IPS-NIHi11 (cell line): ENCODE data around the gene PHYKPL.

ENCODE experiments used
- DNase-seq: peaks from one replicate; pipeline ENCODE4 v3.0.0; 2012; ENCODE audit warnings: mixed read lengths, low spot score

PHYKPL gene

DNA sequence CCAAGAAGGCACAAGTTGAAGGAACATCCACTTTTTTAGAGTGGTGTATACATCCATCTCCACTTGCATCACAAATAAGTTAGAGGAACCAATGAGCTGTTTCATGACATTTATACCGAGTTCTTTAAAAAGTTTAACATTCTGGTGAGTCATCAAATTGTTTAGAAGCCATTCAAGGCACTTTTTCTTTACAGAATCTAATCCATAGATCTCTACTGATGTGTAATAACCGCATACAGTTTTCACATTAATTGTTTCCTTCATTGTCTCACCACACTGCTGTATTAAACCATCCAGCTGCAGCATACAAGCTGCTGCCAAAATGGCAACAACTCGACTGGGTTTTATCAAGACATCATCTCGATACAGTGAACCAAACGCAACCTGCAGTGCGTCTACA lies 46.2 kb downstream of the PHYKPL start:
- DNase-seq = no peak

DNA sequence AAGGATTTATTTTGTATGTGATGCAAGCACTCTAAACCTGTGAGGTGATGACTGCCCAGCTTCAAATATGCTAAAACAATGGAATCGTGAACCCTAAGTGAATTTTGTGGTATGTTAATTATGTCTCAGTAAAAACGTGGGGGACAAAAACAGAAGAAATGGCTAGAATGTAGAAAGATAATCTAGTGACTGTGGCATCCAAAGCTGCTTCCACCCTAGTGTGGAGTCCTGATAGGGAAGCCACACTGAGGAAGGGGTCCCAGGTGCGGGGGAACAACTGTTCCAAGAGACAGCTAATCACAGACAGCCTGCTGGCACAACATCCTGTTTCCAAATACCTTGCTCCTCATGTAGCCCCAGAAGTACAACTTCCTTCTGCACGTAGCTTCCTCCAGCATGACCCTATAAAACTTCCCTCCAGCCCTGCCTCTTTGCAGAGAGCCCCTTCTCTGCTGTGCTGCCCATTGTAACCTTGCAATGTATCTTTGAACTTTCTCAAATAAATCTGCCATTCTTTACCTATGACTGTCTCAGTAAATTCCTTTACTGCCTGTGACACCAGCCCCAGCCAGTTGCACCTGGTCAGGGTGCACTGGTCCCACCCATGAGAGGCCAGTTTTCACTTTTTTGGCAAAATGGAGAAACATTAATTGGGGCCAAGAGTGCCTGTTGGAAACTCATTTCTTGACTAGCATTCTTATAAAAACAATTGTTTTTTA lies 50.3 kb downstream of the PHYKPL start:
- DNase-seq = no peak

DNA sequence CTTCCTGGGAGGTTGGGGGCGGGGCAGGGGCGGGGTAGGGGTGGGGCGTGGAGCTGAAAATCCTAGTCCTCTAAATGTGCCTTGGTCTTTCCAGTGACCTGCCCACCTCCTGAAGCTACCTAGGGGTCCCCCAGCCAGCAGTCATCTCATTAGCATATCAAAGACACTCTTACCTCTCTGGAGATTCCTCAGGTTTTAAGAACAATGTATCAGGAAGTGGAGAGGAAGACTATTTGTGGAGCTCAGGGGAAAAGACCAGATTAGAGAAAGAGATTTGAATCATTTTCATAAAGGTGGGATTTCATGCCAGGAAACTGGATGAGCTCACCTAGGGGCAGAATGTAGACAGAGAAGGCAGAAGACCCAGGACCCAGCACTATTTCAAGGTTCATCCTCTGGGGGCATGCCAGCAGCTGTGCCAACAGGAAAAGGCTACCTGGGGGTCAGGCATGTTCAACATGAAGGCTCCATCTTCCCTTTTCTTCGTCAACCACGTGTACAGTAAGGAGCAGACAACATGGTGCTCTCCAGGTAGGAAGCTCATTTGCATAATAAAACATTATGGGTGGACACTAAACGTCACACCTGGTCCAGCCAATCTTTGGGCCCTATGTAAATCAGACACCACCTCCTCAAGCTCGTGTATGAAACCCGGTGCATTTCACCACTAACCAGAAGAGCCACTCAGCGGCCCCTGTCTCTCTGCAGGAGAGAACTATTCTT lies 52.3 kb downstream of the PHYKPL start:
- peak; percentile 64 for DNase-seq

DNA sequence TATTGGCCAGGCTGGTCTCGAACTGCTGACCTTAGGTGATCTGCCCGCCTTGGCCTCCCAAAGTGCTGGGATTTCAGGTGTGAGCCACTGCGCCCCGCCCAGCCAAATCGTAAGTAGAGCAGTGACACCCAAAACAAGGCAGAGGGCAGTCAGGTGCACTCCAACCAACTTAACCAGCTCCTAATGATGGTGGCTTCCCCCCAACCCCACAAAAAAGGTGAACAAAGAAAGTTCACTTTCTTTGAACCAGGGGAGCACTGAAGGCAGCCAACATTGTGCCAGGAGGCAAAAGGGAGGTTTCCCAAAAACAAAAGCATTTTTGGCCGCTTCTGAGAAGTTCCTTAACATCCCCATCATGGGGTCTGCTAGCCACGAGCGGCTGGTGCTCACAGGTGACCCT lies 55.0 kb downstream of the PHYKPL start:
- no peak for DNase-seq

DNA sequence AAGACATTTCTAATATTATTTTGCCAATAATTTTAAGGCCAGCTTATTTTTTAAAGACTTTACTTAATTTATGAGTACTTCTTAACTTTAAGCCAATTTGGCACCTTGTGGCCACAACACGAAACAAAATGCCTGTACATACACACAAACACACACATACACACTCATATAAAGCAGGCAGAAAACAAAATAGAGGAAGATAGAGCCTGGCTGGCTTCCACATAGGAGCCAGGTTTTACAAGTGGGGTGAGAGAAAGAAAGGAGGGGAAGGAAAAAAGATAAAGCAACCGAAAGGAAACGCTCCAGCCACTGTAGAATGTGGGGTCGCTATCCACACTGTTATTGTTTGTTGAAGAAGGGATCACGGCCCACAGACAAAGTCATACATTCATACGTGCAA lies 55.8 kb downstream of the PHYKPL start:
- DNase-seq = no peak

DNA sequence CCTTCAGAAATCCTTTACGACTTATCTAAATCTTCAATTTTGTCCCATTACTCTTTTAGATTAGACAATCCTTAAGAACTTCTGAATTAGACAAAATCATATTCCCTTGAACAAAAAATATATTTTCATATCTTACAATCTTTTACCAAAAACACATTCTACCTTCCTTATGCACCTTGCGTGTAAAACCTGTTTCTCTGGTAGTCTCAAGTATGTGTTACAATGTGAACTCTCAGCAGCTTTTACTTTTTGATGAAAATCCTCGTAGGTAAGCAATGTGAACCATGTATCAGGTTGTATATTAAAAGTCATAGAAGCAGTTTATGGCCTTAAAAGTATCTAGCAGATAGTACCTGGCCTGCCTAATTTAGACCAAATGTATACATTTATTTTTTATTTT lies 58.1 kb downstream of the PHYKPL start:
- DNase-seq = no peak

DNA sequence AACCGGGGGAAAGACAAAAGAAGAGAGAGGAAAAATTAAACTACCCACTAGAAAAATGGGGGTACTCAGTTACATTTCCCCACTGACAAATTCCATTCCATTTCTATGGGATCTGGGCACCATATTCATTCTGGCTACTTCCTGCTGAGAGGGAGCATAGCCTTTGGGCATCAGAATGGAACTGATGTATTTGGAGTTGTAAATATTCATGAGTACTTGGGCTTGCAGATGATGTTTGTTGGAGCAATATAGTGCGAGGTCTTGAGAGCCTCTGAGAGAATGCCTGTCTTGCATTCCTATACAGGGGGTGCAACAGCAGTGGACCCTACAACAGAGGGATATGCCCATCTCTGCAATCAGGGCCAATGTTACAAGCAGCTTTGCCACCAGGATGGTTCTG lies 62.1 kb downstream of the PHYKPL start:
- DNase-seq = no peak

DNA sequence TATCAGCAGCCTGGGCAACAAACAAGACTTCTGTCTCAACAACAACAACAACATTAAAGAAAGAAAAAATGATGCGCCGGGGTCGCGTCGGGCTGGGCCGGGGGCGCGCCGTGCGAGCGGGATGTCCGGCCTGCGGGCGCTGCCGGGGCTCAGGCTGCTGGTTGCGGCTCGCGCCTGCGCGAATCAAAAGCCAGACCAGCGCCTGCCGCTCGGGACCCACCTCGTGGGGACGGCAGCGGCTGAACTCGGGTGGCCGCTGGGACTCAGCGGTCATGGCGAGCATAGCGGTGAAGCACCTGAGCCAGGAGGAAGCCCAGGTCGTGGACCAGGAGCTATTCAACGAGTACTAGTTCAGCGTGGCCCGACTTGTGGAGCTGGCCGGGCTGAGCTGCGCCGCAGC lies 67.0 kb downstream of the PHYKPL start:
- DNase-seq = no peak

DNA sequence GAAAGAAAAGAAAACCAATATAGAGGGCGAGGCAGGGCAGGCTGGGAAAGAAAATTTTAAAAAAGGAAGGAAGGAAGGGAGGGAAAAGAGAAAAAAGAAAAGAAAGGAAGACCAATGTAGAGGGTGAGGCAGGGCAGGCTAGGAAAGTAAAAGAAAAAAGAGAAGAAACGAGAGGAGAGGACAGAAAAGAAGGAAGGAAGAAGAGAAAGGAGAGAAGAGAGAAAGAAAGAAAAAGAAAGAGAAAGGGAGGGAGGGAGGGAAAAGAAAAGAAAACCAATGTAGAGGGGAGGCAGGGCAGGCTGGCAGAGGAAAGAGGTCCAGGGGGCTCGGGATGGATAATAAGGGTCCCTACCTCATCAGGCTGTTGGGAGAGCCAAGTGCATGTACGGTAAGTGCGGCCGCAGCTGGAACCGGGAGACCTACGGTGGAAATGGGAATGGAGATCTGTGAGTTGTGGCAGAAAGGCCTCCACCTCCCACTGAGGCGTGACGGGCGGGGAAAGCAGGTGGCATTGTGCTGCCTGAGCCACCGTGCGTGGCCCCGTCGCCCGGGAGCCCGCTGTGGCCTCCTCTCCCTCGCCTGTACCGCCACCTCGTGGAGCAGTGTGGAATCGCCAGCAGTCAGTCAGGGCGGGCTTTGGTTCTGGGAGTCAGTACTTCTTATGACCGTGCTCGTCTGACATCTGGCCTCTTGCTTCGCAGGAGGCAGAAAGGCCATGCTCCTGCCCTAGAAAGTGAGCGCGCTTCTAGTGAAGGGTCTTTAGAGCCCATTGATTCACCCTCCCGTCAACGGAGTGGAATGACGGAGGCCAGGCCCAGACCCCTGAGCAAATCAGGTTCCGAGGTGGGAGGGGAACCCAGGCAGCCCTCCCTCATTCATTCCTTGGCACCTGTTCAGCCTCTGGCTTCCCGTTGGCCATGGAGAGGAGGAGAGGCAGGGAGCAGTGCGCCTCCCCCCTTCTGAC lies 68.5 kb downstream of the PHYKPL start:
- peak; percentile 94 for DNase-seq

DNA sequence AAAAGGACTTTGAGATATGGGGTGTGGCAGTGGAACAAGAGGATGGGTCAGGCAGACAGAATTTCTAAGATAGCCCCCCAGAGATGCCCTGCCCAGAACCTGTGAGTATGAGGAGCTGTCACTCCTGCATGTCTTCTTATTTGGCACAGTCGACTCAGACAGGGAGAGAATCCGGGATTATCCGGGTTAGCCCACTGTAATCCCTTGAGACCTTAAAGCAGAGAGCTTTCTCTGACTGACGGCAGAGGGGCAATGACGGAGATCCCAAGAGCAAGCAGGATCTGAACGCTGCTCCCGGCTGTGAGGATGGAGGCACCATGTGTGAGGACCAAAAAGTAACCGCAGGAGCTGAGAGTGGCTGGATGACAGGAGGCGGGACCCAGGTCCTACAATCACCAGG lies 70.1 kb downstream of the PHYKPL start:
- no peak for DNase-seq

DNA sequence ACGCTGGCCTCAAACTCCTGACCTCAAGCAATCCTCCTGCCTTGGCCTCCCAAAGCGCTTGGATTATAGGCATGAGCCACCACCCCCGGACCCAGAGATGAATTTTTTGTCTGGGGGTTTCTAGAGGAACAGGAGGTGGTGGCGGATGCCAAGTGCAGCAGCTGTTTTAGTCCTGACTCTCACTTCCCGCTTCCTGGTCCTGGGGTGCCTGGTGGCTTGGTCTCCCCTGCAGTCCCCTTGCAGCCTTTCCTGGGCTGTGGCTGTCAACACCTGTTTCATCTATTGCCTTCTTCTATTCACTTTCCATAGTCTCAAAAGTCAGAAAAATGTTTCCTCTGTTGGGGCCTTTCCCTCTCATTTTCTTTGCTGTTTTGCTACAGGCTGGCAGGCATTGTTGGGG lies 72.4 kb downstream of the PHYKPL start:
- no peak for DNase-seq
